HG02852 (cell line): ENCODE data around the gene PPM1B.
"Not testable (repeated sequence)": the region's sequence is repeated elsewhere in the genome, so short reads cannot be mapped to it uniquely, and the experiment has no call there.

Experiments used
- ATAC-seq: cut with Tn5 transposase; IDR thresholded peaks from one replicate; pipeline ENCODE4 v1.9.1; 2021; ENCODE audit warnings: mild to moderate bottlenecking, moderate library complexity; ENCODE audit not compliant: unreplicated experiment

PPM1B gene

GRCh38 chr2:44195714-44196113, 27.0 kb downstream of the PPM1B start:
- no peak for ATAC-seq

GRCh38 chr2:44197816-44198215, 29.1 kb downstream of the PPM1B start:
- ATAC-seq = no peak

- ATAC-seq = no peak
Observed at GRCh38 chr2:44200011-44200410, 31.3 kb downstream of the PPM1B start.

- no peak for ATAC-seq
Observed at GRCh38 chr2:44200759-44201158, 32.1 kb downstream of the PPM1B start.

- no peak for ATAC-seq
Observed at GRCh38 chr2:44201648-44202165, 33.0 kb downstream of the PPM1B start.

GRCh38 chr2:44203542-44203941, 34.9 kb downstream of the PPM1B start:
- no peak for ATAC-seq

GRCh38 chr2:44205169-44205568, 36.5 kb downstream of the PPM1B start:
- ATAC-seq = no peak

- ATAC-seq = no peak
Observed at GRCh38 chr2:44207102-44207501, 38.4 kb downstream of the PPM1B start.

- not testable (repeated sequence) for ATAC-seq
Observed at GRCh38 chr2:44207648-44208047, 39.0 kb downstream of the PPM1B start.

GRCh38 chr2:44210362-44210761, 41.7 kb downstream of the PPM1B start:
- ATAC-seq = no peak

GRCh38 chr2:44211183-44211582, 42.5 kb downstream of the PPM1B start:
- no peak for ATAC-seq

GRCh38 chr2:44212302-44212701, 43.6 kb downstream of the PPM1B start:
- ATAC-seq = no peak

GRCh38 chr2:44215827-44216226, 47.2 kb downstream of the PPM1B start:
- ATAC-seq = no peak

- no peak for ATAC-seq
Observed at GRCh38 chr2:44218771-44219170, 50.1 kb downstream of the PPM1B start.

- ATAC-seq = no peak
Observed at GRCh38 chr2:44226753-44227152, 58.1 kb downstream of the PPM1B start.

GRCh38 chr2:44230378-44230777, 61.7 kb downstream of the PPM1B start:
- ATAC-seq = no peak

- no peak for ATAC-seq
Observed at GRCh38 chr2:44233450-44234128, 64.9 kb downstream of the PPM1B start.

GRCh38 chr2:44237221-44237620, 68.5 kb downstream of the PPM1B start:
- ATAC-seq = peak; percentile 79

GRCh38 chr2:44242904-44243303, 74.2 kb downstream of the PPM1B start:
- ATAC-seq = no peak

GRCh38 chr2:44244135-44244871, 75.6 kb downstream of the PPM1B start:
- ATAC-seq = no peak

GRCh38 chr2:44245083-44245861, 76.6 kb downstream of the PPM1B start:
- no peak for ATAC-seq

- ATAC-seq = no peak
Observed at GRCh38 chr2:44246436-44246835, 77.8 kb downstream of the PPM1B start.
